IMR-90 (cell line): Measurements from ENCODE around the gene SARDH.

Experiments used
- RAD21 ChIP-seq: IDR thresholded peaks from 2 replicates; pipeline ENCODE4 v1.6.1; 2012; ENCODE audit warnings: low read length, improper control_type of control experiment
- RCOR1 ChIP-seq: IDR thresholded peaks from 2 replicates; pipeline ENCODE4 v1.6.1; 2012; ENCODE audit warnings: mild to moderate bottlenecking, low read length, improper control_type of control experiment; ENCODE audit not compliant: insufficient replicate concordance
- USF2 ChIP-seq: fragments of 150-350 bp; IDR thresholded peaks from 2 replicates; pipeline ENCODE4 v1.6.1; 2017; ENCODE audit warnings: mild to moderate bottlenecking, antibody characterized with exemption, low read length, low read depth
- TF ChIP-seq, protein P1 (sequence below): conservative IDR thresholded peaks from 2 replicates; pipeline ENCODE4 v1.5.1; 2012; ENCODE audit warnings: mild to moderate bottlenecking, low read depth, low read length, improper control_type of control experiment

- TF ChIP-seq USF2 (no peak), RAD21 (no peak), RCOR1 (no peak)
- TF ChIP-seq, protein P1, sequence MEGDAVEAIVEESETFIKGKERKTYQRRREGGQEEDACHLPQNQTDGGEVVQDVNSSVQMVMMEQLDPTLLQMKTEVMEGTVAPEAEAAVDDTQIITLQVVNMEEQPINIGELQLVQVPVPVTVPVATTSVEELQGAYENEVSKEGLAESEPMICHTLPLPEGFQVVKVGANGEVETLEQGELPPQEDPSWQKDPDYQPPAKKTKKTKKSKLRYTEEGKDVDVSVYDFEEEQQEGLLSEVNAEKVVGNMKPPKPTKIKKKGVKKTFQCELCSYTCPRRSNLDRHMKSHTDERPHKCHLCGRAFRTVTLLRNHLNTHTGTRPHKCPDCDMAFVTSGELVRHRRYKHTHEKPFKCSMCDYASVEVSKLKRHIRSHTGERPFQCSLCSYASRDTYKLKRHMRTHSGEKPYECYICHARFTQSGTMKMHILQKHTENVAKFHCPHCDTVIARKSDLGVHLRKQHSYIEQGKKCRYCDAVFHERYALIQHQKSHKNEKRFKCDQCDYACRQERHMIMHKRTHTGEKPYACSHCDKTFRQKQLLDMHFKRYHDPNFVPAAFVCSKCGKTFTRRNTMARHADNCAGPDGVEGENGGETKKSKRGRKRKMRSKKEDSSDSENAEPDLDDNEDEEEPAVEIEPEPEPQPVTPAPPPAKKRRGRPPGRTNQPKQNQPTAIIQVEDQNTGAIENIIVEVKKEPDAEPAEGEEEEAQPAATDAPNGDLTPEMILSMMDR = no peak
Observed at GRCh38 chr9:133680250-133680975, 57.7 kb downstream of the SARDH start.
